Stimulated activated effector memory CD8-positive, alpha-beta T cell treated with anti-CD3 and anti-CD28 coated beads, Interleukin-12 subunit alpha, Interleukin-12 subunit beta, amount 100 ng/mL, for 72 hours (primary cell): ENCODE results near the gene FBLN1.
"Not testable (repeated sequence)": the region's sequence is repeated elsewhere in the genome, so short reads cannot be mapped to it uniquely, and the experiment has no call there.

Experiments
- ATAC-seq: fragments of 150-1000 bp; cut with Tn5 transposase; 2 replicates; pipeline ENCODE4 v1.10.0; 2021
- DNase-seq, 2 donors: peaks; one replicate each; pipeline ENCODE4 v3.0.0; 2021 to 2022; ENCODE audit warnings: low spot score in 2 of 2
- H3K27ac Mint-ChIP-seq: one replicate; pipeline ENCODE4 v1.8.0; 2022; ENCODE audit warnings: mild to moderate bottlenecking, mixed read lengths
- H3K36me3 Mint-ChIP-seq: one replicate; pipeline ENCODE4 v1.8.0; 2022; ENCODE audit warnings: mild to moderate bottlenecking, mixed read lengths
- H3K4me1 Mint-ChIP-seq: one replicate; pipeline ENCODE4 v1.8.0; 2022; ENCODE audit warnings: mixed read lengths
- H3K4me3 Mint-ChIP-seq: one replicate; pipeline ENCODE4 v1.8.0; 2022; ENCODE audit warnings: mild to moderate bottlenecking, mixed read lengths
- H3K9me3 Mint-ChIP-seq: one replicate; pipeline ENCODE4 v1.8.0; 2022; ENCODE audit warnings: mixed read lengths

Gene FBLN1

GRCh38 chr22:45598596-45599217 lies 96.0 kb downstream of the FBLN1 start:
- ATAC-seq (no peak), DNase-seq (no peak)
- Mint-ChIP-seq H3K36me3 (no peaks in the 10 kb centered on the region), H3K4me3 (no peak overlapping the region), H3K27ac (peak overlapping the region; percentile 13), H3K9me3 (no peaks in the 10 kb centered on the region), H3K4me1 (peaks cover 17% of the 10 kb centered on the region)

- no peak for DNase-seq
- Mint-ChIP-seq H3K36me3 (no peaks in the 10 kb centered on the region), H3K4me1 (peaks cover 8% of the 10 kb centered on the region), H3K4me3 (no peak overlapping the region), H3K27ac (no peak overlapping the region), H3K9me3 (no peaks in the 10 kb centered on the region)
- ATAC-seq, result no peak
Observed at GRCh38 chr22:45599836-45600577, 97.3 kb downstream of the FBLN1 start.

DNA sequence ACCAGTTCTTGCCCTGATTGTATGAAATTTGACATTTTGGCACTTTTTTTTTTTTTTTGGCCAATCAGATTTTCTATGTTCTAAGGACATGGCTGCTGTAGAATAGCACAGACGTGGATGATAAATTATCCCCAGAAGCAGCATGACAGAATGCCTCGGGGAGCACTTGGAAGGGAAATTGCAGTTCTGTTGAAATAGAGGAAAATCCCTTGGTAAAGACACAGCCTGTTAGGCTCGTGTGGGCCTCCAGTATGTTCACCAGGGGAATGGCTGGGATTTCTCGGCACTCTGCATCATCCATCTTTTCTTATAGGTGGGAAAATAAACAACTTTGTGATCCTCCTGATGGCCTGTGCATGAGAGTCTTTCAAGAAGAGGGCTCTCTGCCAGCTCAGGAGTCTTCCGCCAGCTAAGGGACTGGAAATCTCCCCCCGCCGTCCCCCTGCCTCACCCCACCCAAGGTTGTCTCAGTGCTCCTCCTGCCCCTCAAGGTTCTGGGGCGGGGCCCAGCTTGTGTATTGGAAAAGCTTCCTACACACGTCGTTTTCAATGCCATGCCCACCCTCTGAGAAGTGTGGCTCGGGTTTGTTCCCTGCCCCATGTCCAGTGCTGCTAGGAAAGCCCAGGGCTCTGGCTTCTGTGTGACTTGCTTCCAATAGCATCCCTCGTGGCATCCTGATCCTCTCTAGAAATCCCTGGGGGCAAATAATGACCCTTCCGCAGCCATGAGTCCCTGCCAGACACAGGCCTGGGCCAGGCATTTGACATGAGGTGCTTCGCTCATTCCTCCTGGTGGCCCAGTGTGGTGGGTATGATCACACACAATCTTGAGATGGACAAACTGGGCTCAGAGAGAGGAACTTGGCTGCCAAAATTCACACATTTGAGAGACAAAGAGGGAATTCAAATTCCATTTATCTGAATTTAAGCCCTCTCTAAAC lies 98.4 kb downstream of the FBLN1 start:
- no peak overlapping the region for H3K4me3 Mint-ChIP-seq
- H3K9me3 Mint-ChIP-seq, result no peaks in the 10 kb centered on the region
- ATAC-seq (no peak), DNase-seq (no peak)
- H3K4me1 Mint-ChIP-seq, result peaks cover 9% of the 10 kb centered on the region
- no peak overlapping the region for H3K27ac Mint-ChIP-seq
- H3K36me3 Mint-ChIP-seq, result no peaks in the 10 kb centered on the region

- ATAC-seq (no peak), DNase-seq (no peak)
- Mint-ChIP-seq H3K36me3 (no peaks in the 10 kb centered on the region), H3K27ac (no peak overlapping the region), H3K4me3 (no peak overlapping the region), H3K4me1 (peaks cover 20% of the 10 kb centered on the region), H3K9me3 (no peaks in the 10 kb centered on the region)
Observed at GRCh38 chr22:45602004-45602733, 99.5 kb downstream of the FBLN1 start.

DNA sequence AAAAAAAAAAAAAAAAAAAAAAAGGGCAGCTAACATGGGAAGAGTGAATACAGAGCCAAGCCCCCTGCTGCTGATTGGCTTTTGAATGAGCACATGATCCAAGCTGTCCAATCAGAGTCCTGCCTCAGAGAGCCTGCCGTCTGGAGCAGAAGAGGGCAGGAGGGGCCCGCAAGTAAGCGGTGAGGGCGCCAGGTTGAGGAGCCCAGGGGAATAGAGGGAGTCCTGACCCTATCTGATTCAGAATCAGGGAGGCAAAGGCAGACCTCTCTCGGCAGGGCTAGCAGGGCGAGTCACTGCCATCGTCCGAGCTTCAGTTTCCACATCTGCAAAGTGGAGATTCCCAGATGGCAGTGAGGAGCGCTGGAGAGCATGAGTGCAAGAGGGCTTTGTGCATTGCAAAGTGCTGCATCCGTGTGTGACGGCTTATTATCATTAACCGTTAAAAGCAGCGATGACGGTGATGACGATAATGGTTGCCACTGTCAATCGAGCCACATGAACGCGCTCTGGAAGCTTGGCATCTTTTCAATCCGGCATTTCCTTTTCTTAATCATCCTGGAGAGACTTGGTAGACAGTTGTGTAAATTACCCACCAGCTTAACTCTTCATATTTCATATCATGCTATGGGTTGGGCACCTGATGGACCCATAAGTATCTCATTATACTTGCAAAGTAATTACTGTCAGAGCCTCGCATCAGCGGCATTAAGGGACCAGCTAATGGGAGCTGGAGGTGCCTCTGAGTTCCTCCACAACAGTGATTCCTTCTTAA lies 100.3 kb downstream of the FBLN1 start:
- no peaks in the 10 kb centered on the region for H3K9me3 Mint-ChIP-seq
- ATAC-seq, result no peak
- no peaks in the 10 kb centered on the region for H3K36me3 Mint-ChIP-seq
- no peak for DNase-seq
- H3K4me3 Mint-ChIP-seq, result no peak overlapping the region
- no peak overlapping the region for H3K27ac Mint-ChIP-seq
- H3K4me1 Mint-ChIP-seq, result peaks cover 20% of the 10 kb centered on the region

- peaks cover 26% of the 10 kb centered on the region for H3K4me1 Mint-ChIP-seq
- H3K4me3 Mint-ChIP-seq, result no peak overlapping the region
- H3K36me3 Mint-ChIP-seq, result no peaks in the 10 kb centered on the region
- H3K27ac Mint-ChIP-seq, result no peak overlapping the region
- ATAC-seq (no peak), DNase-seq (no peak)
- no peaks in the 10 kb centered on the region for H3K9me3 Mint-ChIP-seq
Observed at GRCh38 chr22:45603619-45604018, 100.9 kb downstream of the FBLN1 start.

DNA sequence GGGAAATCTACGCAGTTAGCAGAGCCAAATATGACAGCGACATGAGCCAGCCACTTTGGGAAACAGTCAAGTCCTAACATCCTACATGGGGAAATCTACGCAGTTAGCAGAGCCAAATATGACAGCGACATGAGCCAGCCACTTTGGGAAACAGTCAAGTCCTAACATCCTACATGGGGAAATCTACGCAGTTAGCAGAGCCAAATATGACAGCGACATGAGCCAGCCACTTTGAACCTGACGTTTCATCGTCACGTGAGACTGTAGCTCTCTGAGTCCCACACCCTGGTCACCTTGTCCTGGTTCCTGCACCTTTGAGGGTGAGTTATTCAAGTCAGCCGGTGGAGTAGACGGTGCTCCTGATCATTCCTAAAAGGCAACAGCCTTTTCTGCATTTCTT lies 105.4 kb downstream of the FBLN1 start:
- DNase-seq, H3K36me3 Mint-ChIP-seq, ATAC-seq, H3K27ac Mint-ChIP-seq, H3K9me3 Mint-ChIP-seq: not testable (repeated sequence)
- Mint-ChIP-seq H3K4me3 (peak overlapping the region; percentile 66), H3K4me1 (peaks cover 41% of the 10 kb centered on the region)

DNA sequence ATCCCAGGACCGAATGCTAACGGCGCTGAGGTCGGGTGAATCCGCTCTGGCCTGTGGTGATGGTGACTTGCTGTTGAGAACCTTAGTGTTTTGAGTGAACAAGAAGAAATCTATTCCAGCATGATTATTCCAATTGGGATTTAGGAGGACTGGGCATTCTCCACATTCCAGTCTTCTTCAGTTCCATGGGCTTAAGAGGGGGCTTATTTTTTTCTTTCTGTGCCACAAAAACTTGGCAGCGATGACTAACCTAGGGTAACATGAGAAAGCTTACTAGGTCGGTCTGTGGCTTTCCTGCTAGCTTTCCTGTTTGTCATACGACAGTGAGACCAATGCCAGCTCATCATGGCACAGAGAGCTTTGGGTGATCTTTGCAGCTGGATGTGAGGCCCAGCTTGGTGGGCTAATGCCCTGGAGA lies 106.1 kb downstream of the FBLN1 start:
- Mint-ChIP-seq H3K4me1 (peaks cover 48% of the 10 kb centered on the region), H3K9me3 (no peaks in the 10 kb centered on the region), H3K36me3 (no peaks in the 10 kb centered on the region), H3K27ac (peak overlapping the region; percentile 89), H3K4me3 (peak overlapping the region; percentile 66)
- ATAC-seq (peak; percentile 91), DNase-seq (peak; percentile 18 to 51)

GRCh38 chr22:45612451-45612901 lies 109.8 kb downstream of the FBLN1 start:
- peak overlapping the region; percentile 91 for H3K27ac Mint-ChIP-seq
- peak; percentile 83 for ATAC-seq

GRCh38 chr22:45612940-45613339 lies 110.3 kb downstream of the FBLN1 start:
- peak overlapping the region; percentile 67 for H3K4me3 Mint-ChIP-seq
- H3K36me3 Mint-ChIP-seq, result no peaks in the 10 kb centered on the region
- DNase-seq (no peak), ATAC-seq (peak; percentile 5)
- peak overlapping the region; percentile 91 for H3K27ac Mint-ChIP-seq
- H3K4me1 Mint-ChIP-seq, result peaks cover 35% of the 10 kb centered on the region
- H3K9me3 Mint-ChIP-seq, result no peaks in the 10 kb centered on the region

More at GRCh38 chr22:45612451-45612901, 109.8 kb downstream of the FBLN1 start:
- Mint-ChIP-seq H3K36me3 (no peaks in the 10 kb centered on the region), H3K4me3 (peak overlapping the region; percentile 67), H3K9me3 (no peaks in the 10 kb centered on the region), H3K4me1 (peaks cover 35% of the 10 kb centered on the region)
- DNase-seq, result peak in 1 of 2 donors; percentile 26

- H3K27ac Mint-ChIP-seq, result no peak overlapping the region
- H3K4me3 Mint-ChIP-seq, result no peak overlapping the region
- no peaks in the 10 kb centered on the region for H3K9me3 Mint-ChIP-seq
Observed at GRCh38 chr22:45615364-45615763, 112.7 kb downstream of the FBLN1 start.

DNA sequence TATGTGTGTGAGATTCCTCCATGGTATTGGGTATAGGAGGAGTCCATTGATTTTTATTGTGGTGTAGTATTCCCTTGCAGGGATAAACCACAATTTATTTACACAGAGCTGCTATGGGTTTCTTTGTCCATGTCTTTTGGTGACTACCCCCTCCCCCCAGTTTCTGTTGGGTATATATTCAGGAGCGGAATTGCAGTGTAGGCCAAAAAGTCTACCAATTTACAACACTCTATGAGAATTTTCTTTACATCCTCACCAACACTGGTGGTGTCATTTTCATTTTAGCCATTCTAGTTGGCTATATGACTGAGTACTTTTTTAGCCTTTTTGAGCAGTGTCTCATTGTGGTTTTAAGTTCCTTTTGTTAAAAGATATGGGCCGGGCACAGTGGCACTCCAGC lies 113.7 kb downstream of the FBLN1 start:
- ATAC-seq, result no peak
- Mint-ChIP-seq H3K9me3 (no peaks in the 10 kb centered on the region), H3K36me3 (peaks cover 4% of the 10 kb centered on the region), H3K4me3 (no peak overlapping the region), H3K4me1 (peaks cover 28% of the 10 kb centered on the region), H3K27ac (no peak overlapping the region)
- no peak for DNase-seq

More at GRCh38 chr22:45615364-45615763, 112.7 kb downstream of the FBLN1 start:
- peaks cover 29% of the 10 kb centered on the region for H3K4me1 Mint-ChIP-seq
- ATAC-seq, result no peak
- H3K36me3 Mint-ChIP-seq, result peaks cover 4% of the 10 kb centered on the region
- DNase-seq, result no peak

DNA sequence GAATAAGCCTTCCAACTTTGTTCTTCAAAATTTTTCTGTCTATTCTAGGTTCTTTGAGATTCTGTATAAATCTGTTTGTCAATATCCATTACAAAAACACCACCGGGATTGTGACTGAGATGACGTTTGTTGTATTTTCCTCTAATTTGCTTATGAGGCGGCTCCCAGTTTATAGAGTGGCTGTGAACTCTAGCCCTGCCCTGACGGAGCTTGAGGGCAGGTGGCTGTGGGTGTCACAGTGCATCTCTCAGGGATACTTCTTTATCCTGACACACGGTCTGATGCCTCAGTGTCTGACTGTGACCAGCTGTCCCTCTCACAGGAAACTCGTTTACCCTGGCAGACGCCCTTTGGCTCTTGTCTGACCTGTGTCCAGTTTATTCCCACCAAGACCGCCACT lies 115.3 kb downstream of the FBLN1 start:
- DNase-seq, result no peak
- H3K4me3 Mint-ChIP-seq, result no peak overlapping the region
- no peak for ATAC-seq
- H3K36me3 Mint-ChIP-seq, result peaks cover 4% of the 10 kb centered on the region
- peak overlapping the region; percentile 80 for H3K27ac Mint-ChIP-seq
- H3K9me3 Mint-ChIP-seq, result no peaks in the 10 kb centered on the region
- H3K4me1 Mint-ChIP-seq, result peaks cover 17% of the 10 kb centered on the region

DNA sequence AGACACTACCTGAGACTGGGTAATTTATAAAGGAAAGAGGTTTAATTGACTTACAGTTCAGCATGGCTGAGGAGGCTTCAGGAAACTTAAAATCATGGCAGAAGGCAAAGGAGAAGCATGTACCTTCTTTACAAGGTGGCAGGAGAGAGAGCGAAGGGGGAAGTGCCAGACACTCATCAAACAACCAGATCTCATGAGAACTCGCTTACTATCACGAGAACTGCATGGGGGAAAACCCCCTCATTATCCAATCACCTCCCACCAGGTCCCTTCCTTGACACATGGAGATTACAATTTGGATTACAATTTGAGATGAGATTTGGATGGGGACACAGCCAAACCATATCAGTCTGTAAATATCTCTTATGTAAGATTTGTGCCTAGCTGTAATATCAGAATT lies 118.0 kb downstream of the FBLN1 start:
- ATAC-seq, result no peak
- peaks cover 4% of the 10 kb centered on the region for H3K36me3 Mint-ChIP-seq

More for the DNA sequence above, 118.0 kb downstream of the FBLN1 start:
- Mint-ChIP-seq H3K4me1 (peaks cover 10% of the 10 kb centered on the region), H3K4me3 (no peak overlapping the region), H3K27ac (no peak overlapping the region), H3K9me3 (no peaks in the 10 kb centered on the region)
- no peak for DNase-seq
